GM18505 (cell line): ENCODE data around the gene RHOF.

ENCODE experiments used
- ATAC-seq: cut with Tn5 transposase; IDR thresholded peaks from one replicate; pipeline ENCODE4 v1.9.1; 2021; ENCODE audit not compliant: unreplicated experiment
- POLR2A ChIP-seq: IDR thresholded peaks from 4 replicates; pipeline ENCODE4 v1.6.1; 2011; ENCODE audit warnings: borderline replicate concordance; ENCODE audit not compliant: insufficient read depth, insufficient read length; ENCODE audit errors: extremely low read depth

The RHOF gene

GRCh38 chr12:121793440-121793837 is at the start of gene RHOF:
Gene RHOF, minus strand, starts transcription at chr12:121793688. Its CDS starts 55 bp downstream, at chr12:121793633.
- peak; percentile 68 for TF ChIP-seq POLR2A

GRCh38 chr12:121839993-121840761 is 46.7 kb upstream of the RHOF start:
- no peak for TF ChIP-seq POLR2A
- no peak for ATAC-seq

More at GRCh38 chr12:121793440-121793837, at the start of gene RHOF:
- peak; percentile 18 for ATAC-seq

GRCh38 chr12:121839106-121839992 is 45.9 kb upstream of the RHOF start:
- peak; percentile 85 for ATAC-seq
- peak; percentile 68 for TF ChIP-seq POLR2A

- no peak for TF ChIP-seq POLR2A
- no peak for ATAC-seq
These were observed 44.6 kb upstream of the RHOF start for GRCh38 chr12:121838126-121838525.

- no peak for TF ChIP-seq POLR2A
- no peak for ATAC-seq
These were observed 44.2 kb upstream of the RHOF start for GRCh38 chr12:121837680-121838079.

- ATAC-seq = no peak
- no peak for TF ChIP-seq POLR2A
These were observed 38.2 kb upstream of the RHOF start for GRCh38 chr12:121831571-121832245.

- no peak for TF ChIP-seq POLR2A
- no peak for ATAC-seq
These were observed 37.2 kb upstream of the RHOF start for GRCh38 chr12:121830588-121831265.

- no peak for TF ChIP-seq POLR2A
- ATAC-seq = no peak
These were observed 36.6 kb upstream of the RHOF start for GRCh38 chr12:121830134-121830533.

- no peak for TF ChIP-seq POLR2A
- no peak for ATAC-seq
These were observed 35.9 kb upstream of the RHOF start for GRCh38 chr12:121829250-121829918.

- no peak for ATAC-seq
These were observed 35.3 kb upstream of the RHOF start for GRCh38 chr12:121828826-121829225.

GRCh38 chr12:121828306-121828705 is 34.8 kb upstream of the RHOF start:
- TF ChIP-seq POLR2A = no peak
- no peak for ATAC-seq

More at GRCh38 chr12:121828826-121829225, 35.3 kb upstream of the RHOF start:
- no peak for TF ChIP-seq POLR2A
